ENCODE data around the gene TMEM37. TPM values are rescaled to one million over a fixed set of nuclear protein-coding genes. Genes with fewer than 3 reads are reported as not detected.

The TMEM37 gene
- total and polyA plus RNA-seq, 2 of the 8 experiments (the other 6 are each of a cell fraction or from before 2014, with no cell fraction given): 11.0 to 16.2 TPM

DNA sequence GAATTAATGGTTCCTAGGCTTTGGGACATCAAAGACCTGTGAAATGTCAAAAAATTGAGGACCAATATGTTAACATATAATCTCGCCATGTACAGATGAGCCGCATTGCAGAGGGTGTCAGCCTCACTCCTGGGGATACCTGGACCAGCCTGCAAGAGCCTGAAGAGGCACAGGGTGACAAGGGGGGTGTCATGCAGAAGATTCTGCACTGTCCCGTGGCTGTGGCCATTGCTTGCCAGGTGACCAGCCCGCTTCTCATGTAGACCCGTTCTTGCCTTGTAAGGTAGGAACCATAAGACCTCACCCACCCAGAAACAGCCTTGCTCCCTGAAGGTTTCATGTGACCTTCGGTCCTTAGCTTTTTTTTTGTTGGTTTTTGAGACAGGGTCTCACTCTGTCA lies 37.5 kb downstream of the TMEM37 start:
- Histone ChIP-seq H3K79me2 (ENCODE audit: control insufficient read depth in 1 of 2, insufficient read depth in 2 of 2, low read length in 2 of 2) (no peaks in the 10 kb centered on the region), H4K20me1 (replicated peaks in 1 of 2; ENCODE audit: control insufficient read depth in 1 of 2, insufficient read depth in 2 of 2, low read length in 2 of 2) (no peaks in the 10 kb centered on the region), H3K56ac (replicated peaks; ENCODE audit: insufficient read length, low read depth, low read length) (no peak overlapping the region), H3K36me3 (ENCODE audit: control insufficient read depth in 2 of 4, insufficient read depth in 4 of 4, low read length in 3 of 4) (no peaks in the 10 kb centered on the region), H3K9me3 (ENCODE audit: insufficient read depth in 2 of 2, low read depth in 1 of 2, low read length in 1 of 2) (no peaks in the 10 kb centered on the region), H2AK5ac (ENCODE audit: low read depth, low read length) (no peak overlapping the region), H3K4me3 (ENCODE audit: extremely low read depth in 1 of 4, insufficient read depth in 2 of 4, low read depth in 3 of 4, low read length in 4 of 4) (no peak overlapping the region), H3K4ac (replicated peaks; ENCODE audit: insufficient read length, low read depth, low read length) (no peak overlapping the region), H3K4me1 (replicated peaks in 1 of 4; ENCODE audit: control insufficient read depth in 3 of 4, insufficient read depth in 4 of 4, low read length in 3 of 4) (peaks cover 0 to 4% (median 0%) of the 10 kb centered on the region in 4 experiments; a peak in 4 of 7 replicates), H3K18ac (ENCODE audit: extremely low read depth, low read length) (no peak overlapping the region), H2BK5ac (ENCODE audit: low read depth, low read length) (no peak overlapping the region), H4K91ac (replicated peaks; ENCODE audit: insufficient read length, low read length) (no peak overlapping the region), H2BK20ac (ENCODE audit: low read length) (peak overlapping the region; percentile 21; the same call in 1 of the 2 replicates), H2BK120ac (replicated peaks; ENCODE audit: low read depth, low read length) (no peak overlapping the region), H4K5ac (ENCODE audit: insufficient read length, low read depth, low read length) (no peak overlapping the region), H2BK12ac (ENCODE audit: low read depth, low read length) (no peak overlapping the region), H3K27me3 (replicated peaks in 1 of 4; ENCODE audit: control insufficient read depth in 3 of 4, extremely low read depth in 1 of 4, insufficient read depth in 3 of 4, low read length in 3 of 4) (no peaks in the 10 kb centered on the region), H3K27ac (ENCODE audit: low read depth, low read length) (no peak overlapping the region), H2AFZ (ENCODE audit: low read length) (no peak overlapping the region), H3K79me1 (ENCODE audit: low read depth, low read length) (no peaks in the 10 kb centered on the region), H3K23me2 (ENCODE audit: low read depth, low read length) (no peaks in the 10 kb centered on the region), H4K8ac (ENCODE audit: extremely low read depth, insufficient read depth, low read length) (no peak overlapping the region), H2BK15ac (ENCODE audit: low read length) (no peak overlapping the region), H3K23ac (ENCODE audit: insufficient read length) (no peak overlapping the region), H3K9ac (replicated peaks in 1 of 4; ENCODE audit: extremely low read depth in 1 of 4, low read depth in 3 of 4, low read length in 3 of 4) (no peak overlapping the region), H3K14ac (ENCODE audit: insufficient read length) (no peak overlapping the region), H3K4me2 (ENCODE audit: insufficient read depth in 1 of 2, low read depth in 2 of 2, low read length in 2 of 2) (no peak overlapping the region)
- CTCF ChIA-PET (ENCODE audit: partially characterized antibody): interaction anchor here (1.4 to 16.2 kb wide), 2 partner anchors 10 to 62 kb away, joined by 8 to 411 read pairs; no protein-coding TSS in a partner anchor
- WGBS, 2 experiments (ENCODE audit: extremely low coverage in 1 of 2, insufficient coverage in 1 of 2, insufficient read length in 1 of 2, insufficient replicate concordance in 2 of 2, low coverage in 1 of 2, low lambda C conversion rate in 2 of 2, missing lambda C conversion rate in 1 of 2): 91% methylated on average over 6 of the region's 6 CpGs; no CpG with 5 or more reads in 1 of the 2 experiments
- FAIRE-seq: no peak
- DNase-seq (ENCODE audit: low read depth in 1 of 2, low spot score in 2 of 2): no peak
- POLR2A ChIA-PET (ENCODE audit: partially characterized antibody): no interaction called here
- TF ChIP-seq CHD2 (IDR thresholded peaks at IDR 0.05; ENCODE audit: low read length) (no peak), EP300 (IDR thresholded peaks at IDR 0.05; ENCODE audit: borderline replicate concordance in 1 of 2, low read depth in 2 of 2, low read length in 2 of 2) (no peak), JUN (IDR thresholded peaks at IDR 0.05; ENCODE audit: low read depth, low read length) (no peak), GTF2F1 (IDR thresholded peaks at IDR 0.05; ENCODE audit: borderline replicate concordance, low read depth, low read length) (no peak), RBBP5 (IDR thresholded peaks at IDR 0.05; ENCODE audit: borderline replicate concordance, low read depth, low read length) (no peak), TAF1 (IDR thresholded peaks at IDR 0.05; ENCODE audit: low read depth, low read length) (no peak), TAF7 (optimal IDR thresholded peaks at IDR 0.05; ENCODE audit: borderline replicate concordance, low read depth, low read length) (no peak), TCF12 (IDR thresholded peaks at IDR 0.05; ENCODE audit: low read depth, low read length) (no peak), EZH2 (IDR thresholded peaks at IDR 0.05; ENCODE audit: low read depth, low read length, severe bottlenecking) (no peak), SIX5 (IDR thresholded peaks at IDR 0.05; ENCODE audit: low read depth, low read length) (no peak), CTBP2 (IDR thresholded peaks at IDR 0.05; ENCODE audit: borderline replicate concordance, insufficient read depth, insufficient read length, low read length) (no peak), BACH1 (IDR thresholded peaks at IDR 0.05; ENCODE audit: low read length) (no peak), YY1 (IDR thresholded peaks at IDR 0.05; ENCODE audit: low read depth, low read length) (no peak), CEBPB (IDR thresholded peaks at IDR 0.05; ENCODE audit: low read depth, low read length) (no peak), SIRT6 (IDR thresholded peaks at IDR 0.05; ENCODE audit: low read length) (no peak)
